ENCODE measurements around the gene SFSWAP.
"Not testable (repeated sequence)": the region's sequence is repeated elsewhere in the genome, so short reads cannot be mapped to it uniquely, and the experiment has no call there.

SFSWAP gene

DNA sequence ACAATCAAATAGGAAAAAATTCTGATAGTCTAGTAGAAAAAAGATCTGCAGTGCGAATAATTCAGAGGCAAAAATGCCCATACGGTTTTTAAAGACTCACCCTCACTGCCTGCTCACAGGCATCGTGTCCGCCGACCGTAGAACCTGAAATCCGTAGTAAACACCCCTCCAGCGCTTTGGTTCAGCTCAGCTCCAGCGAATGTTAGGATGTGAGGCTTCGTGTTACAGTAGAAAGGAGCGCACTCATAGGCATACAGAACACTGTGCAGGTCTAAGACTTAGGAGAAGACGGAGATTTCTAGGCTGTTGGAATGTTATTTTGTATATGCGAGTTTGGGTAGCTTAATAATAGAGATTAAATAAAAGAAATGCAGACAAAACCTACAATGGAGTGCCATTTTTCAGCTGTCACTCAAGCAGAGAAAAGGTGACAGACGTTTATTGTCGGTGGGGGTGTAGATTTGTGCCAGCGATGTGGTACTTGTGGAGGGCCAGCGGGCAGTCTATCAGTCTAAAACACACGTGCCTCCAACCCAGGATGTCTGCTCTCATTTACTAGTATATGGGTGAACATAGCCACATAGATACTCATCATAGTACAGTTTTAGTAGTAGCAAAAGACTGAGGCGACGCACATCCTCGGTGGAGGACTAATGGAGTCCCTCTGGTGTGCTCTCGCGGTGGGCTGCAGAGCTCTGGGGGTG is 25.7 kb downstream of the SFSWAP start:
- TF ChIP-seq, protein P1, sequence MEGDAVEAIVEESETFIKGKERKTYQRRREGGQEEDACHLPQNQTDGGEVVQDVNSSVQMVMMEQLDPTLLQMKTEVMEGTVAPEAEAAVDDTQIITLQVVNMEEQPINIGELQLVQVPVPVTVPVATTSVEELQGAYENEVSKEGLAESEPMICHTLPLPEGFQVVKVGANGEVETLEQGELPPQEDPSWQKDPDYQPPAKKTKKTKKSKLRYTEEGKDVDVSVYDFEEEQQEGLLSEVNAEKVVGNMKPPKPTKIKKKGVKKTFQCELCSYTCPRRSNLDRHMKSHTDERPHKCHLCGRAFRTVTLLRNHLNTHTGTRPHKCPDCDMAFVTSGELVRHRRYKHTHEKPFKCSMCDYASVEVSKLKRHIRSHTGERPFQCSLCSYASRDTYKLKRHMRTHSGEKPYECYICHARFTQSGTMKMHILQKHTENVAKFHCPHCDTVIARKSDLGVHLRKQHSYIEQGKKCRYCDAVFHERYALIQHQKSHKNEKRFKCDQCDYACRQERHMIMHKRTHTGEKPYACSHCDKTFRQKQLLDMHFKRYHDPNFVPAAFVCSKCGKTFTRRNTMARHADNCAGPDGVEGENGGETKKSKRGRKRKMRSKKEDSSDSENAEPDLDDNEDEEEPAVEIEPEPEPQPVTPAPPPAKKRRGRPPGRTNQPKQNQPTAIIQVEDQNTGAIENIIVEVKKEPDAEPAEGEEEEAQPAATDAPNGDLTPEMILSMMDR (IDR thresholded peaks at IDR 0.05; ENCODE audit: insufficient read depth, low read length, poor library complexity, severe bottlenecking), result no peak
- no peak for DNase-seq (ENCODE audit: extremely low read depth, insufficient read length)
- Histone ChIP-seq H3K36me3 (ENCODE audit: control insufficient read depth, insufficient read depth, low read length) (peaks cover 28% of the 10 kb centered on the region), H3K4me3 (replicated peaks; ENCODE audit: low read depth, low read length) (no peak overlapping the region), H3K27me3 (replicated peaks; ENCODE audit: control insufficient read depth, insufficient read depth, low read length) (no peaks in the 10 kb centered on the region)

DNA sequence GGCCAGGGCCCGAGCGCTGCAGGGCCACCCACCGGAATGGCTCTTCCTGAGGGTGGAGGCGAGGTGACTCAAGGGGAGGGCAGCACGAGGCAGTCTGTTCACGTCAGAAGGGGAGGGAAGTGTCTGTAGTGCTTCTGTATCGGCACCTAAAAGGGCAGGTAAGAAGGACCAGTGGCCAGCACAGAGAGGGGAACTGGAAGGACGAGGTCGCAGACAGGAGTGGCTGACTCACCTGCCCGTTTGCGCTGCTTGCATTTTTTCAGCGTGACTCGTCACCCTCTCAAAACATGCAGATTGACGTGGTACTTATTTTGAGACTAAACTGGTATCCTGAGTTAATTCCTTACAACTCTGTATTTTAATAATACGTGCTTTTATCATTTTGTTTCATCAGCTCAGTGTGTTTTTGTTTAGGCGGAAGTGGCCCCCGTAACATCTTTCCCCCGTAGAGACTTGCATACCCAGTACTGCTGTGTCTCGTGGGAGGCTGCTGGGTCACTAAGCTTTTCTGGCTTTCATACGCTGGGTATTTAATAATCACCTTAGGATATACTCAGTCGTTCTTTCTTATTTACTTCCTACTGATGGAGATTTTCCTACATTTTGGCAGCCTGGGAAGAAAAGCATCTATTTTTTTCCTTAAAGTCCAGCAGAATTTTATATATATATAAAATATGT is 26.4 kb downstream of the SFSWAP start:
- Histone ChIP-seq H3K36me3 (ENCODE audit: control insufficient read depth, insufficient read depth, low read length) (peaks cover 29% of the 10 kb centered on the region), H3K4me3 (replicated peaks; ENCODE audit: low read depth, low read length) (no peak overlapping the region), H3K27me3 (replicated peaks; ENCODE audit: control insufficient read depth, insufficient read depth, low read length) (no peaks in the 10 kb centered on the region)
- DNase-seq (ENCODE audit: extremely low read depth, insufficient read length), result no peak
- TF ChIP-seq, protein P1 (IDR thresholded peaks at IDR 0.05; ENCODE audit: insufficient read depth, low read length, poor library complexity, severe bottlenecking), result no peak

DNA sequence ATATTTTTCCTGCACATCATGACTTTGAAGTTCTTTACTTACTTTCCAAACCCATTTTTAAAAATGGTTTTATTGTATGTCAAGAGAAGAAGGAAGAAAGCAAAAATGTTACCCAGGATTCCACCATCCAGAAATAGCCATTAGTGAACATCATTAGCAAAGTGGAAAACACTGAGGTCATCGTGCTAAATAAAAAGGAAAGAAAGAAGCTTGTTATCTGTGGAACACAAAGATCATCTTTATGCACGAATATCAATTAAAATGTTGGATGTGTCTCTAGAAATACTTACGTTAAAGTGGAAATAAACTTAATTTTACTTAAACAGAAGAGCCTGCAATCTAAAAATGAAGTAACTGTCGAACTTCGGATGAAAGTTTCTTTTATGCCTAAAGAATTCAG is 27.3 kb downstream of the SFSWAP start:
- no peak for DNase-seq (ENCODE audit: extremely low read depth, insufficient read length)
- no peaks in the 10 kb centered on the region for H3K27me3 ChIP-seq (replicated peaks; ENCODE audit: control insufficient read depth, insufficient read depth, low read length)
- no peak overlapping the region for H3K4me3 ChIP-seq (replicated peaks; ENCODE audit: low read depth, low read length)
- TF ChIP-seq, protein P1 (IDR thresholded peaks at IDR 0.05; ENCODE audit: insufficient read depth, low read length, poor library complexity, severe bottlenecking), result no peak
- peaks cover 21% of the 10 kb centered on the region for H3K36me3 ChIP-seq (ENCODE audit: control insufficient read depth, insufficient read depth, low read length)

DNA sequence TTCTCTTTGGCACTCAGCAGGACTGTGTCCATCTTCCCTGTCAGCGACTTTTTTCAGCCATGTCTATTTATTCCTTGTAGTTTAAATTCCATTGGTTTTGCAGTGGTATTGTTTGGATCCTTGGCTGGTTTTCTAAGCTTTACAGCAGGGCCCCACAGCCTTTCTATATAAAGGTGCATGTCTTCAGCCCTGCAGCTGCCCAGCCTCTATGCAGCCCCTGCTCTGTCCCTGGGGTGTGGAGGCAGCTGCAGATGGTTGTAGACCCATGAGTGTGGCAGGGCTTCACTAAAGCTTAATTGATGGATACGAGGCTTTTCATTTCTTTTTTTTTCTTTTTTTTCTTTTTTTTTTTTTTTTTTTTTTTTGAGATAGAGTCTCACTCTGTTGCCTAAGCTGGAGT is 29.7 kb downstream of the SFSWAP start:
- no peak overlapping the region for H3K4me3 ChIP-seq (replicated peaks; ENCODE audit: low read depth, low read length)
- H3K36me3 ChIP-seq (ENCODE audit: control insufficient read depth, insufficient read depth, low read length), result peaks cover 14% of the 10 kb centered on the region
- TF ChIP-seq, protein P1 (IDR thresholded peaks at IDR 0.05; ENCODE audit: insufficient read depth, low read length, poor library complexity, severe bottlenecking), result no peak
- H3K27me3 ChIP-seq (replicated peaks; ENCODE audit: control insufficient read depth, insufficient read depth, low read length), result no peaks in the 10 kb centered on the region
- no peak for DNase-seq (ENCODE audit: extremely low read depth, insufficient read length)

DNA sequence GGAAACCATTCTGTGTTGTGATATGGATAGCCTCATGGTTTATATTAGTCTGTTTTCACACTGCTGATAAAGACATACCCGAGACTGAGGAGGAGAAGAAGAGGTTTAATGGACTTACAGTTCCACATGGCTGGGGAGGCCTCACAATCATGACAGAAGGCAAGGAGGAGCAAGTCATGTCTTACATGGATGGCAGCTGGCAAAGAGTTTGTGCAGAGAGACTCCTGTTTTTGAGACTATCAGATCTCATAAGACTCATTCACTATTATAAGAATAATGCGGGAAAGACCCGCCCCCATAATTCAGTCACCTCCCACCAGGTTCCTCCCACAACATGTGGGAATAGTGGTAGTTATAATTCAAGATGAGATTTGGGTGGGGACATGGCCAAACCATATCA is 31.9 kb downstream of the SFSWAP start:
- not testable (repeated sequence) for DNase-seq (ENCODE audit: extremely low read depth, insufficient read length)
- H3K36me3 ChIP-seq (ENCODE audit: control insufficient read depth, insufficient read depth, low read length), result peaks cover 21% of the 10 kb centered on the region

DNA sequence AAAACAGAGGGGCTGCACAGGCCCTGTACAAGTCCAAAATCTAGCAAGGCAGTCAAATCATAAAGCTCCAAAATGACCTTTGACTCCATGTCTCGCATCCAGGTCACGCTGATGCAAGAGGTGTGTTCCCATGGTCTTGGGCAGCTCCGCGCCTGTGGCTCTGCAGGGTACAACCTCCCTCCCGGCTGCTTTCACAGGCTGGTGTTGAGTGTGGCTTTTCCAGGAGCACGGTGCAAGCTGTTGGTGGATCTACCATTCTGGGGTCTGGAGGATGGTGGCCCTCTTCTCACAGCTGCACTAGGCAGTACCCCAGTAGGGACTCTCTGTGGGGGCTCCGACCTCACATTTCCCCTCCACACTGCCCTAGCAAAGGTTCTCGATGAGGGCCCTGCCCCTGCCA is 32.5 kb downstream of the SFSWAP start:
- H3K36me3 ChIP-seq (ENCODE audit: control insufficient read depth, insufficient read depth, low read length), result peaks cover 21% of the 10 kb centered on the region
- not testable (repeated sequence) for DNase-seq (ENCODE audit: extremely low read depth, insufficient read length); H3K4me3 ChIP-seq (replicated peaks; ENCODE audit: low read depth, low read length); H3K27me3 ChIP-seq (replicated peaks; ENCODE audit: control insufficient read depth, insufficient read depth, low read length)

More for the DNA sequence above, 31.9 kb downstream of the SFSWAP start:
- not testable (repeated sequence) for H3K27me3 ChIP-seq (replicated peaks; ENCODE audit: control insufficient read depth, insufficient read depth, low read length); H3K4me3 ChIP-seq (replicated peaks; ENCODE audit: low read depth, low read length)

DNA sequence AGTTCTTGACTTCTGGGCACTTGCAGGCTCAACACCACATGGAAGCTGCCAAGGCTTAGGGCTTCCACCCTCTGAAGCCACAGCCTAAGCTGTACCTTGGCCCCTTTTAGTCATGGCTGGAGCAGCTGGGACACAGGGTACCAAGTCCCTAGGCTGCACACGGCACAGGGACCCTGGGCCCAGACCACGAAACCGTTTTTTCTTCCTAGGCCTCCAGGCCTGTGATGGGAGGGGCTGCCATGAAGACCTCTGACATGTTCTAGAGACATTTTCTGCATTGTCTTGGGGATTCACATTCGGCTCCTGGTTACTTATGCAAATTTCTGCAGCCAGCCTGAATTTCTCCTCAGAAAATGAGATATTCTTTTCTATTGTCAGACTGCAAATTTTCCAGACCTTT is 33.0 kb downstream of the SFSWAP start:
- H3K36me3 ChIP-seq (ENCODE audit: control insufficient read depth, insufficient read depth, low read length), result peaks cover 21% of the 10 kb centered on the region
- H3K27me3 ChIP-seq (replicated peaks; ENCODE audit: control insufficient read depth, insufficient read depth, low read length); H3K4me3 ChIP-seq (replicated peaks; ENCODE audit: low read depth, low read length); DNase-seq (ENCODE audit: extremely low read depth, insufficient read length): not testable (repeated sequence)

DNA sequence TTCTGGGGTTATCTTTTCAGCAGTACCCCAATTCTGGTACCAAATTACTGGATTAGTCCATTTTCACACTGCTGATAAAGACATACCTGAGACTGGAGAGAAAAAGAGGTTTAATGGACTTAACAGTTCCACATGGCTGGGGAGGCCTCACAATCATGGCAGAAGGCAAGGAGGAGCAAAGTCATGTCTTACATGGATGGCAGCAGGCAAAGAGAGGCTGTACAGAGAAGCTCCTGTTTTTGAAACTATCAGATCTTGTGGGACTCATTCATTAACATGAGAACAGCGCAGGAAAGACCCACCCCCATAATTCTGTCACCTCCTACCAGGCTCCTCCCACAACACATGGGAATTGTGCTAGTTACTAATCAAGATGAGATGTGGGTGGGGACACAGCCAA is 33.8 kb downstream of the SFSWAP start:
- not testable (repeated sequence) for H3K4me3 ChIP-seq (replicated peaks; ENCODE audit: low read depth, low read length); H3K27me3 ChIP-seq (replicated peaks; ENCODE audit: control insufficient read depth, insufficient read depth, low read length); DNase-seq (ENCODE audit: extremely low read depth, insufficient read length)
- peaks cover 21% of the 10 kb centered on the region for H3K36me3 ChIP-seq (ENCODE audit: control insufficient read depth, insufficient read depth, low read length)

Measured in GM06990 (cell line).